CD4-positive, CD25-positive, alpha-beta regulatory T cell (primary cell): ENCODE results near the gene TBL1XR1. TPM values are rescaled to one million over a fixed set of nuclear protein-coding genes. Genes with fewer than 3 reads are reported as not detected.
A peak's percentile ranks its signal among the peaks of the same experiment; 100 is the strongest.

Experiments used
- ATAC-seq, 2 donors: fragments of 150-1000 bp; cut with Tn5 transposase; one replicate each; pipeline ENCODE4 v1.10.0; 2021; ENCODE audit warnings: low read depth in 2 of 2, moderate number of reproducible peaks in 2 of 2, moderate library complexity in 1 of 2
- DNase-seq, 3 donors: peaks; one replicate each; pipeline versions ENCODE4 v3.0.0 to v3.0.0-alpha.2; 2012 to 2022; ENCODE audit warnings: mixed read lengths in 1 of 3
- H3K27ac ChIP-seq: one replicate; pipeline ENCODE4 v1.7.0; 2013; ENCODE audit warnings: mild to moderate bottlenecking, low read length; ENCODE audit not compliant: insufficient read depth, poor library complexity, severe bottlenecking
- H3K27me3 ChIP-seq: one replicate; pipeline ENCODE4 v1.7.0; 2013; ENCODE audit warnings: low read length; ENCODE audit not compliant: control insufficient read depth, insufficient read depth
- H3K36me3 ChIP-seq: one replicate; pipeline ENCODE4 v1.7.0; 2013; ENCODE audit warnings: mild to moderate bottlenecking, low read length, moderate library complexity; ENCODE audit not compliant: control insufficient read depth, insufficient read depth
- H3K4me1 ChIP-seq: 2 replicates; pipeline ENCODE4 v1.7.0; 2013; ENCODE audit warnings: mild to moderate bottlenecking, low read length; ENCODE audit not compliant: insufficient read depth, control insufficient read depth, poor library complexity, severe bottlenecking
- H3K4me3 ChIP-seq: one replicate; pipeline ENCODE4 v1.7.0; 2013; ENCODE audit warnings: low read depth, mild to moderate bottlenecking, low read length, moderate library complexity
- H3K9me3 ChIP-seq, 2 experiments: 1 replicate in 1 of 2; 2 replicates in 1 of 2; pipeline ENCODE4 v1.7.0; 2013; ENCODE audit warnings: low read length in 2 of 2, mild to moderate bottlenecking in 1 of 2, moderate library complexity in 1 of 2; ENCODE audit not compliant: control insufficient read depth in 2 of 2
- H3K27ac Mint-ChIP-seq, 3 donors: one replicate each; pipeline ENCODE4 v1.8.0; 2020 to 2022; ENCODE audit warnings: mild to moderate bottlenecking in 3 of 3, mixed read lengths in 3 of 3, moderate library complexity in 2 of 3
- H3K27me3 Mint-ChIP-seq: one replicate; pipeline ENCODE4 v1.8.0; 2022; ENCODE audit warnings: mild to moderate bottlenecking, mixed read lengths
- H3K36me3 Mint-ChIP-seq: one replicate; pipeline ENCODE4 v1.8.0; 2020; ENCODE audit warnings: mixed read lengths
- H3K4me1 Mint-ChIP-seq, 4 donors: one replicate each; pipeline ENCODE4 v1.8.0; 2020 to 2022; ENCODE audit warnings: mixed read lengths in 4 of 4, mild to moderate bottlenecking in 1 of 4
- H3K4me3 Mint-ChIP-seq, 4 donors: one replicate each; pipeline ENCODE4 v1.8.0; 2020 to 2022; ENCODE audit warnings: mild to moderate bottlenecking in 4 of 4, mixed read lengths in 4 of 4, moderate library complexity in 3 of 4
- H3K9me3 Mint-ChIP-seq, 7 donors: one replicate each; pipeline ENCODE4 v1.8.0; 2020 to 2022; ENCODE audit warnings: mixed read lengths in 7 of 7, mild to moderate bottlenecking in 3 of 7, moderate library complexity in 2 of 7
- polyA plus RNA-seq, 4 donors: library from polyadenylated mRNA; unstranded; fragments of 300-500 nt; fragmentation: Illumina TruSeq; gene quantifications; one replicate each; pipeline ENCODE4 v1.2.3, GENCODE V29; 2021
- total RNA-seq: library from RNA; stranded (reverse); gene quantifications from one replicate; pipeline ENCODE4 v1.2.3, GENCODE V29; 2022

Gene TBL1XR1
- total and polyA plus RNA-seq, 5 donors from 2014 or later, result 34.0 to 146 (median 41.6) TPM

- no peak overlapping the region for H3K27ac ChIP-seq
- no peak for ATAC-seq
- peak overlapping the region in 3 of 4 donors; percentile 38 to 67 (median 59) for H3K4me3 Mint-ChIP-seq
- no peaks in the 10 kb centered on the region for H3K27me3 Mint-ChIP-seq
- H3K36me3 Mint-ChIP-seq, result peaks cover 30% of the 10 kb centered on the region
- H3K4me3 ChIP-seq, result peak overlapping the region; percentile 9
- no peaks in the 10 kb centered on the region for H3K9me3 ChIP-seq
- H3K4me1 ChIP-seq, result peaks cover 40% of the 10 kb centered on the region
- DNase-seq, result no peak
- no peaks in the 10 kb centered on the region for H3K27me3 ChIP-seq
- H3K4me1 Mint-ChIP-seq, result peaks cover 58 to 81% (median 71%) of the 10 kb centered on the region in 4 donors
- peak overlapping the region in 2 of 3 donors; percentile 47 to 71 for H3K27ac Mint-ChIP-seq
- peaks cover 10% of the 10 kb centered on the region for H3K36me3 ChIP-seq
- no peaks in the 10 kb centered on the region for H3K9me3 Mint-ChIP-seq
Observed at GRCh38 chr3:177131927-177132636, 65.2 kb downstream of the TBL1XR1 start.

- H3K4me3 Mint-ChIP-seq, result peak overlapping the region in 1 of 4 donors; percentile 6
- H3K36me3 ChIP-seq, result peaks cover 6% of the 10 kb centered on the region
- DNase-seq (no peak), ATAC-seq (no peak)
- H3K36me3 Mint-ChIP-seq, result peaks cover 19% of the 10 kb centered on the region
- no peak overlapping the region for H3K27ac ChIP-seq
- no peaks in the 10 kb centered on the region for H3K27me3 Mint-ChIP-seq
- peaks cover 0 to 1% (median 0%) of the 10 kb centered on the region in 7 donors for H3K9me3 Mint-ChIP-seq
- H3K27me3 ChIP-seq, result no peaks in the 10 kb centered on the region
- peaks cover 41% of the 10 kb centered on the region for H3K4me1 ChIP-seq
- H3K4me1 Mint-ChIP-seq, result peaks cover 66 to 90% (median 78%) of the 10 kb centered on the region in 4 donors
- H3K9me3 ChIP-seq, result peaks cover 0 to 2% of the 10 kb centered on the region in 2 experiments
- H3K27ac Mint-ChIP-seq, result peak overlapping the region; percentile 5 to 38 (median 30)
- H3K4me3 ChIP-seq, result peak overlapping the region; percentile 0
Observed at GRCh38 chr3:177127008-177127407, 70.3 kb downstream of the TBL1XR1 start.

- peak overlapping the region in 1 of 3 donors; percentile 30 for H3K27ac Mint-ChIP-seq
- no peak for ATAC-seq
- Histone ChIP-seq H3K4me3 (no peak overlapping the region), H3K27ac (no peak overlapping the region), H3K9me3 (peaks cover 0 to 2% of the 10 kb centered on the region in 2 experiments), H3K36me3 (peaks cover 5% of the 10 kb centered on the region), H3K4me1 (peaks cover 36% of the 10 kb centered on the region), H3K27me3 (no peaks in the 10 kb centered on the region)
- H3K27me3 Mint-ChIP-seq, result no peaks in the 10 kb centered on the region
- peaks cover 65 to 88% (median 83%) of the 10 kb centered on the region in 4 donors for H3K4me1 Mint-ChIP-seq
- H3K4me3 Mint-ChIP-seq, result peak overlapping the region in 1 of 4 donors; percentile 6
- peaks cover 0 to 1% (median 0%) of the 10 kb centered on the region in 7 donors for H3K9me3 Mint-ChIP-seq
- no peak for DNase-seq
- H3K36me3 Mint-ChIP-seq, result peaks cover 19% of the 10 kb centered on the region
Observed at GRCh38 chr3:177126015-177126773, 71.1 kb downstream of the TBL1XR1 start.

GRCh38 chr3:177124882-177125281 lies 72.4 kb downstream of the TBL1XR1 start:
- ATAC-seq (no peak), DNase-seq (no peak)
- Mint-ChIP-seq H3K4me3 (peak overlapping the region in 3 of 4 donors; percentile 4 to 64 (median 9)), H3K36me3 (peaks cover 13% of the 10 kb centered on the region), H3K4me1 (peaks cover 66 to 88% (median 77%) of the 10 kb centered on the region in 4 donors), H3K27me3 (no peaks in the 10 kb centered on the region), H3K9me3 (peaks cover 0 to 1% (median 0%) of the 10 kb centered on the region in 7 donors), H3K27ac (peak overlapping the region in 2 of 3 donors; percentile 36 to 39)
- H3K27ac ChIP-seq, result no peak overlapping the region
- peak overlapping the region; percentile 11 for H3K4me3 ChIP-seq
- no peaks in the 10 kb centered on the region for H3K27me3 ChIP-seq
- H3K4me1 ChIP-seq, result peaks cover 31% of the 10 kb centered on the region
- H3K9me3 ChIP-seq, result peaks cover 0 to 2% of the 10 kb centered on the region in 2 experiments
- no peaks in the 10 kb centered on the region for H3K36me3 ChIP-seq

GRCh38 chr3:177123822-177124221 lies 73.5 kb downstream of the TBL1XR1 start:
- H3K27me3 Mint-ChIP-seq, result no peaks in the 10 kb centered on the region
- H3K4me1 Mint-ChIP-seq, result peaks cover 67 to 89% (median 76%) of the 10 kb centered on the region in 4 donors
- peaks cover 31% of the 10 kb centered on the region for H3K4me1 ChIP-seq
- H3K9me3 Mint-ChIP-seq, result peaks cover 0 to 2% (median 0%) of the 10 kb centered on the region in 7 donors
- H3K4me3 Mint-ChIP-seq, result peak overlapping the region in 2 of 4 donors; percentile 16 to 47
- no peaks in the 10 kb centered on the region for H3K27me3 ChIP-seq
- peaks cover 11% of the 10 kb centered on the region for H3K36me3 Mint-ChIP-seq
- no peak for ATAC-seq
- peak overlapping the region; percentile 0 for H3K4me3 ChIP-seq
- H3K36me3 ChIP-seq, result no peaks in the 10 kb centered on the region
- H3K27ac Mint-ChIP-seq, result peak overlapping the region in 2 of 3 donors; percentile 5 to 36
- no peak overlapping the region for H3K27ac ChIP-seq
- no peak for DNase-seq
- peaks cover 0 to 2% of the 10 kb centered on the region in 2 experiments for H3K9me3 ChIP-seq

GRCh38 chr3:177122183-177122856 lies 75.0 kb downstream of the TBL1XR1 start:
- no peak for DNase-seq
- Mint-ChIP-seq H3K27ac (peak overlapping the region in 1 of 3 donors; percentile 47), H3K9me3 (peaks cover 0 to 2% (median 0%) of the 10 kb centered on the region in 7 donors), H3K4me1 (peaks cover 68 to 90% (median 78%) of the 10 kb centered on the region in 4 donors), H3K36me3 (peaks cover 2% of the 10 kb centered on the region), H3K4me3 (peak overlapping the region in 3 of 4 donors; percentile 3 to 11 (median 5)), H3K27me3 (no peaks in the 10 kb centered on the region)
- H3K36me3 ChIP-seq, result no peaks in the 10 kb centered on the region
- H3K4me3 ChIP-seq, result no peak overlapping the region
- ATAC-seq, result no peak
- H3K27ac ChIP-seq, result no peak overlapping the region
- peaks cover 0 to 2% of the 10 kb centered on the region in 2 experiments for H3K9me3 ChIP-seq
- no peaks in the 10 kb centered on the region for H3K27me3 ChIP-seq
- peaks cover 21% of the 10 kb centered on the region for H3K4me1 ChIP-seq

GRCh38 chr3:177119829-177120228 lies 77.5 kb downstream of the TBL1XR1 start:
- Histone ChIP-seq H3K27me3 (no peaks in the 10 kb centered on the region), H3K9me3 (peaks cover 0 to 2% of the 10 kb centered on the region in 2 experiments), H3K27ac (no peak overlapping the region), H3K36me3 (no peaks in the 10 kb centered on the region), H3K4me1 (peaks cover 7% of the 10 kb centered on the region), H3K4me3 (no peak overlapping the region)
- Mint-ChIP-seq H3K4me1 (peaks cover 69 to 90% (median 76%) of the 10 kb centered on the region in 4 donors), H3K27ac (peak overlapping the region; percentile 14 to 53 (median 44)), H3K36me3 (peaks cover 3% of the 10 kb centered on the region), H3K9me3 (peaks cover 0 to 4% (median 0%) of the 10 kb centered on the region in 7 donors), H3K27me3 (no peaks in the 10 kb centered on the region), H3K4me3 (no peak overlapping the region)
- DNase-seq (no peak), ATAC-seq (no peak)
